Measurements from ENCODE around the gene ARMC3. TPM values are rescaled to one million over a fixed set of nuclear protein-coding genes. Genes with fewer than 3 reads are reported as not detected.

The ARMC3 gene
- total RNA-seq, 4 donors from 2014 or later, result 2.0 TPM; not detected in 3

GRCh38 chr10:22958338-22958737 is 30.5 kb downstream of the ARMC3 start:
- no peaks in the 10 kb centered on the region for H3K4me1 ChIP-seq
- no peak overlapping the region for H3K27ac ChIP-seq
- TF ChIP-seq POLR2A (IDR thresholded peaks at IDR 0.05) (no peak), CTCF (IDR thresholded peaks at IDR 0.05) (no peak), EP300 (IDR thresholded peaks at IDR 0.05) (no peak), POLR2AphosphoS5 (IDR thresholded peaks at IDR 0.05) (no peak)
- 66% methylated on average over 2 of the region's 2 CpGs for WGBS
- no peaks in the 10 kb centered on the region for H3K9me3 ChIP-seq
- no peaks in the 10 kb centered on the region for H3K27me3 ChIP-seq
- no peak for DNase-seq (ENCODE audit: low spot score in 2 of 2)
- H3K36me3 ChIP-seq, result no peaks in the 10 kb centered on the region
- no peak overlapping the region for H3K4me3 ChIP-seq

GRCh38 chr10:22959292-22959691 is 31.4 kb downstream of the ARMC3 start:
- Histone ChIP-seq H3K27me3 (no peaks in the 10 kb centered on the region), H3K36me3 (no peaks in the 10 kb centered on the region), H3K9me3 (no peaks in the 10 kb centered on the region), H3K27ac (no peak overlapping the region), H3K4me3 (no peak overlapping the region), H3K4me1 (no peaks in the 10 kb centered on the region)
- DNase-seq (ENCODE audit: low spot score in 2 of 2), result no peak
- WGBS, result 85% methylated on average over 2 of the region's 2 CpGs
- TF ChIP-seq POLR2AphosphoS5 (IDR thresholded peaks at IDR 0.05) (no peak), POLR2A (IDR thresholded peaks at IDR 0.05) (no peak), CTCF (IDR thresholded peaks at IDR 0.05) (no peak), EP300 (IDR thresholded peaks at IDR 0.05) (no peak)

GRCh38 chr10:22959950-22960349 is 32.1 kb downstream of the ARMC3 start:
- DNase-seq (ENCODE audit: low spot score in 2 of 2), result no peak
- Histone ChIP-seq H3K9me3 (no peaks in the 10 kb centered on the region), H3K4me1 (no peaks in the 10 kb centered on the region), H3K4me3 (no peak overlapping the region), H3K27ac (no peak overlapping the region), H3K36me3 (no peaks in the 10 kb centered on the region), H3K27me3 (no peaks in the 10 kb centered on the region)
- WGBS, result 74% methylated on average over 3 of the region's 3 CpGs
- TF ChIP-seq POLR2A (IDR thresholded peaks at IDR 0.05), result no peak
- TF ChIP-seq POLR2AphosphoS5 (IDR thresholded peaks at IDR 0.05), result no peak

GRCh38 chr10:22962817-22963216 is 35.0 kb downstream of the ARMC3 start:
- H3K27me3 ChIP-seq, result no peaks in the 10 kb centered on the region
- 86% methylated on average over 1 of the region's 1 CpG for WGBS
- no peak for TF ChIP-seq POLR2A (IDR thresholded peaks at IDR 0.05)
- no peak for TF ChIP-seq POLR2AphosphoS5 (IDR thresholded peaks at IDR 0.05)
- TF ChIP-seq CTCF (IDR thresholded peaks at IDR 0.05), result no peak
- H3K36me3 ChIP-seq, result no peaks in the 10 kb centered on the region
- H3K9me3 ChIP-seq, result no peaks in the 10 kb centered on the region
- no peak overlapping the region for H3K4me3 ChIP-seq
- no peaks in the 10 kb centered on the region for H3K4me1 ChIP-seq
- no peak for DNase-seq (ENCODE audit: low spot score in 2 of 2)
- no peak overlapping the region for H3K27ac ChIP-seq

GRCh38 chr10:22969704-22970103 is 41.9 kb downstream of the ARMC3 start:
- Histone ChIP-seq H3K9me3 (no peaks in the 10 kb centered on the region), H3K4me1 (no peaks in the 10 kb centered on the region), H3K27me3 (no peaks in the 10 kb centered on the region), H3K36me3 (no peaks in the 10 kb centered on the region), H3K27ac (no peak overlapping the region), H3K4me3 (no peak overlapping the region)
- TF ChIP-seq POLR2A (IDR thresholded peaks at IDR 0.05) (no peak), POLR2AphosphoS5 (IDR thresholded peaks at IDR 0.05) (no peak), CTCF (IDR thresholded peaks at IDR 0.05) (no peak), EP300 (IDR thresholded peaks at IDR 0.05) (no peak)
- no peak for DNase-seq (ENCODE audit: low spot score in 2 of 2)
- 89% methylated on average over 5 of the region's 5 CpGs for whole genome bisulfite sequencing

GRCh38 chr10:22976534-22976933 is 48.7 kb downstream of the ARMC3 start:
- Histone ChIP-seq H3K27me3 (no peaks in the 10 kb centered on the region), H3K27ac (no peak overlapping the region), H3K9me3 (no peaks in the 10 kb centered on the region), H3K4me3 (no peak overlapping the region), H3K36me3 (no peaks in the 10 kb centered on the region), H3K4me1 (no peaks in the 10 kb centered on the region)
- no peak for TF ChIP-seq EP300 (IDR thresholded peaks at IDR 0.05)
- no peak for TF ChIP-seq POLR2AphosphoS5 (IDR thresholded peaks at IDR 0.05)
- no peak for TF ChIP-seq CTCF (IDR thresholded peaks at IDR 0.05)
- no peak for TF ChIP-seq POLR2A (IDR thresholded peaks at IDR 0.05)
- DNase-seq (ENCODE audit: low spot score in 2 of 2), result no peak
- WGBS, result 88% methylated on average over 1 of the region's 1 CpG

Data from suprapubic skin (tissue), 4 donors.